Esophagus (tissue), 2 donors: ENCODE data around the gene TMEM192. TPM values are rescaled to one million over a fixed set of nuclear protein-coding genes. Genes with fewer than 3 reads are reported as not detected.
"Not testable (repeated sequence)": the region's sequence is repeated elsewhere in the genome, so short reads cannot be mapped to it uniquely, and the experiment has no call there.

Experiments used
- H3K27ac ChIP-seq, 2 donors: one replicate each; pipeline ENCODE4 v1.5.1; 2013; ENCODE audit warnings: low read depth in 2 of 2, mild to moderate bottlenecking in 2 of 2, inconsistent platforms in 1 of 2, low read length in 1 of 2, moderate library complexity in 1 of 2
- H3K27me3 ChIP-seq, 2 donors: one replicate each; pipeline ENCODE4 v1.6.1; 2013; ENCODE audit warnings: low read length in 2 of 2, control low read depth in 1 of 2, mild to moderate bottlenecking in 1 of 2; ENCODE audit not compliant: insufficient read depth in 2 of 2, control insufficient read depth in 1 of 2
- H3K36me3 ChIP-seq, 2 donors: one replicate each; pipeline ENCODE4 v1.6.1; 2013; ENCODE audit warnings: low read length in 1 of 2; ENCODE audit not compliant: control insufficient read depth in 2 of 2, insufficient read depth in 2 of 2
- H3K4me1 ChIP-seq, 2 donors: one replicate each; pipeline ENCODE4 v1.6.1; 2013; ENCODE audit warnings: low read length in 1 of 2; ENCODE audit not compliant: control insufficient read depth in 2 of 2, insufficient read depth in 2 of 2
- H3K4me3 ChIP-seq, 2 donors: one replicate each; pipeline ENCODE4 v1.5.1; 2013; ENCODE audit warnings: low read length in 2 of 2, mild to moderate bottlenecking in 2 of 2, low read depth in 1 of 2, moderate library complexity in 1 of 2
- H3K9me3 ChIP-seq, 2 donors: one replicate each; pipeline ENCODE4 v1.6.1; 2013; ENCODE audit warnings: mild to moderate bottlenecking in 2 of 2, low read depth in 1 of 2, low read length in 1 of 2, moderate library complexity in 1 of 2; ENCODE audit not compliant: control insufficient read depth in 2 of 2, insufficient read depth in 1 of 2
- WGBS, 2 donors: extraction: QIAGEN DNeasy Blood & Tissue Kit; methylation state at CpG; one replicate each; pipeline ENCODE4 v1.1.7; 2013; 5-methylcytosine and 5-hydroxymethylcytosine counted together
- polyA plus RNA-seq, 2 donors: library from polyadenylated mRNA; stranded (reverse); fragments of 200-250 nt; gene quantifications; one replicate each; pipeline ENCODE4 v1.2.3, GENCODE V29; 2013
- donor health status: healthy with polysubstance abuse.
- donor health status: Bipolar disorder and iron deficiency.

Gene TMEM192
- polyA plus RNA-seq, 2 donors: 2.0 to 4.4 TPM

DNA sequence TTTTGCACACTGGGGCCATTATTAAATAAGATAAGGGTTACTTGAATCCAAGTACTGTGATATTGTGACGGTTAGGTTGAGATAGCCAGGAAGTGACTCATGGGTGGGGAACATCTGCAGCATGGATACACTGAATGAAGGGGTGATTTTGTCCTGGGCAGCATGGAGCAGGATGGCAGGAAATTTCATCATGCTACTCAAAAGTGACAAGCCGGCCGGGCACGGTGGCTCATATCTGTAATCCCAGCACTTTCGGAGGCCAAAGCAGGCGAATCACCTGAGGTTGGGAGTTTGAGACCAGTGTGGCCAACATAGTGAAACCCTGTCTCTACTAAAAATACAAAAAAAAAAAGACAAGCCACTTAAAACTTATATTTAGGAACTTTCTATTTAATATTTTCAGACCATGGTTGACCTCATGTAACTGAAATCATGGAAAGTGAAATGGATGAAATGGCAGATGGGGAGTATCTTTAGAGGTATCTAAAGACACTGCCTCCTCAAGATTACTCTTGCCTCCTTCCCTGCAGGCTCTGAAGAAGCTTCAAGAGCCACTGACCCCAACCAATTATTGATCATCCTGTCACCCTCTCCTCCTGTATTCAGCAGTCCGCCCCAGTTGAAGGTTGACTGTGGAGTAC, 84.8 kb downstream of the TMEM192 start:
- peaks cover 0 to 2% of the 10 kb centered on the region in 2 donors for H3K27me3 ChIP-seq
- 82 to 86% methylated on average over 7 of the region's 7 CpGs for WGBS, 2 donors

DNA sequence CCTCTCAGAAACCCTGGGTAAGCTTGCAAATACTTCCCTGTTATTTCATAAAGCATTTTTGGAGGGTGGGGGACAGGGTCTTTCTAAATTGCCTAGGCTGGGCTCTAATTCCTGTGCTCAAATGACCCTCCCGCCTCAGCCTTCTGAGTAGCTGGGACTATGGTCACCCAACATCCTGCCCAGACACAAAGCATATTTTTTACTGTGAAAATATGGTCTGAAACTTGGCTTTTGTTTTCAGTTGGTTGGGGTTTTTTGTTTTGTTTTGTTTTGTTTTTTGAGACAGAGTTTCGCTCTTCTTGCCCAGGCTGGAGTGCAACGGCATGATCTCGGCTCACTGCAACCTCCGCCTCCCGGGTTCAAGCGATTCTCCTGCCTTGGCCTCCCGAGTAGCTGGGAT, 86.9 kb downstream of the TMEM192 start:
- not testable (repeated sequence) for H3K4me1 ChIP-seq, H3K4me3 ChIP-seq, H3K9me3 ChIP-seq, H3K27me3 ChIP-seq, H3K36me3 ChIP-seq, H3K27ac ChIP-seq
- WGBS, 2 donors: 93 to 94% methylated on average over 8 of the region's 8 CpGs

More for the DNA sequence above, 84.8 kb downstream of the TMEM192 start:
- no peak overlapping the region for H3K27ac ChIP-seq
- no peak overlapping the region for H3K4me3 ChIP-seq
- H3K36me3 ChIP-seq: no peaks in the 10 kb centered on the region
- no peaks in the 10 kb centered on the region for H3K9me3 ChIP-seq
- no peaks in the 10 kb centered on the region for H3K4me1 ChIP-seq

Other genes starting within 250 kb of the TMEM192 start
- gene APELA, start 235.7 kb downstream of the TMEM192 start, polyA plus RNA-seq: under 1 TPM in 1 of 2 donors, not detected in 1; 0.05 TPM
- gene TRIM61, start 135.2 kb downstream of the TMEM192 start, polyA plus RNA-seq: under 1 TPM; 0.06 TPM
- gene TRIM60, start 80.9 kb downstream of the TMEM192 start, polyA plus RNA-seq: not detected
- not detected for gene TRIM75, start 59.0 kb downstream of the TMEM192 start, polyA plus RNA-seq
- 10 to 100 TPM; 19.0 to 26.1 TPM for gene KLHL2, start 94.7 kb upstream of the TMEM192 start, polyA plus RNA-seq
- gene MSMO1, start 214.8 kb upstream of the TMEM192 start, polyA plus RNA-seq: 100 to 1,000 TPM; 109 to 154 TPM